GM21825 (cell line): ENCODE measurements around the gene PRKD3.

Experiments used
- ATAC-seq: cut with Tn5 transposase; IDR thresholded peaks from one replicate; pipeline ENCODE4 v1.9.1; 2021; ENCODE audit warnings: mild to moderate bottlenecking, moderate library complexity; ENCODE audit not compliant: unreplicated experiment

PRKD3 gene

DNA sequence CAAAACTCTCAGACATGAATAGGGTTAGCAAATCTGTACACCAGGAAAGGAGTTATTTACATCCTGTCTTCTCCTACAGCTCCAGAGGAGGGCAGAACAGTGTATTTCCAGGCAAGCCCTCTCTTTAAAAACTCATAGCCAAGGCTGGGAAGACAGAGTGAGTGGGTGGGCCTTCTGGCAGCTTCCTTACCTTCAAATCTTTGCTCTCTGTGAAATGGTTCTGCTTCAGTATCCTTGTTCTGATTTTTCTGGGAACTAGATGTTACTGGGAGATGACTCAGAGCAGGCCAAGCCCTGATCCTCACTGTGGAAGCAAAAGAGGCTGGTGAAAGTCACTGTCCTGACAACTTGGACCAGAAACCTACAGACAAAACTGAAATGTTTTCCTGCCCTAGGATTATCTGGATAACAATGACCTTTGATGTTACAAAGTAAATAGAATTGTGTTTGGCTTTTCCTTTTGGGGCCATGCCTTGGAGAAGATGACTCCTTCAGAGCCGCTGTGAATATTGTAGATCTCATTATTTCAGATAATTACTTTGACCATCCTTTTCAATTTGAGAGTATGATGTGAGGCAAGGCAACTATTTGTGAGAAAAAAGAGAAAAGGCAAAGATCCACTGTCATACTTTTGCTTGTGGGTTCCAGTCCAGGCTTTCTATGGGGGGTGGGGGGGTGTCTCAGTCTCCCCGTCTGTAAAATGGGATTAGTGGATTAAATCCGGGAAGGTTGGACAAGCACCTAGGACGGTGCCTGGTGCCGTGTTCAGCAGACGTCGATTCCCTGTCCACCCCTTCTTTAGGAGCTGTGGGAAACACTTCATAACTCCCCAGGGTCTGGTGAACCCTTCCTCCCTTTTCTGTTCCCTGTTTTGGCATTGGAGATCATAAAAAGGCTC lies 19.2 kb upstream of the PRKD3 start:
- no peak for ATAC-seq

DNA sequence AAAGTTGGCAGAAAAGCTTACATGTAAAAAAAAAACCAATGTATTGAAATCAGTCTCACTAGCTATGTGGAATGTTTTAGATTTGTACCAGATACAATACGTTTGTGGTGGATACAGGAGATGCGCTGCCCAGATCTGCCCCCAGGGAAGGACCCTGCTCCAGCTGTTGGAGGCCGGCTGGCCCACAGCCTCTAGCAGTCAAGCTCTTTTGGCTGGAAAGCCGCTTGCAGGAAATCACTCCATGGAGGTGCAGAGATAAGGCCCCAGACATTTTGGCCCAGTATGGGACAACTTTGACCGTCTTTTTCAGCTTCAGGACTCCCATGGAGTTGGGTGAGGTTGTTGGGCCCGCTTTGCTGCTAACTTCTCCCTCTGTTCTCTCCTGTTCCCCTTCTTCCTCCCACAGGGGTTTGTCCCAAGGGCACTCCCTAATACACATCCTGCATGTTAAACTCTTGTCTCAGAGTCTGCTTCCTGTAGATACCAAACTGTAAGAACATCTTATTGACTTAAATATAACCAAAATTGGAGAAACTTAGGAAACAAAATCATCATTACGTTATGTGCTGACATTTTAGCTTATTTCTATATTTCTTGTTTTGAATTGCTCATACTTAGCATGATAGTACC lies 18.1 kb upstream of the PRKD3 start:
- no peak for ATAC-seq

DNA sequence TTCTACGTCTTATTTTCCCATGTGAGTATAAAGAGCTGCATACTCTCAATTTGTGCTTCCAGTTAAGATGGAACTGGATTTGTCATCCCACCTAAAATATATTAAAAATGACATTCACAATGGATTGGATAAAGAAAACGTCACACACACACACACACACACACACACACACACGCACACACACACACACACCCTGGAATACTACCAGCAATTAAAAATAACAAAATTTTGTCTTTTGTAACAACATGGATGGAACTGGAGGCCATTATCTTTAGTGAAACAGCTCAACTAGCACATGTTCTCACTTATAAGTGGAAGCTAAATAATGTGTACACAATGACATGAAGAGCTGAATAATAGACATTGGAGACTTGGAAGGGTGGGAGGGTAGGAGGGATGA lies 16.0 kb upstream of the PRKD3 start:
- ATAC-seq = no peak

DNA sequence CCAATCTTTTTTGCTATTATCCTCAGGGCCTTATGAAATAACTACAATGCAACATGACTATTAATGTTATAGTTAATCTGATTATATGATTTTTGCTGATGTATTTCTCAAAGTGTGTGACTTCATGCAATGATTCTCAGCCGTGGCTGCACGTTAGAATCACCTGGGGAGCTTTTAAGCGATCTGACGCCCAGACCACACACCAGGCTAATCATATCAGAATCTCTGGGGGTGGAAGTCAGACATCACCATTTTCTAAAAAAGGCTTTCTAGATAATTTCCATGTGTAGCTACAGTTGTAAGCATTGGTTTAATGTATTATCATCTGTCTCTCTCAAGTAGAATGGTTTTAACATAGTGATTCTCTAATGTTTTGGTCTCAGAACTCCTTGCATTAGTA lies 14.3 kb upstream of the PRKD3 start:
- ATAC-seq = no peak

DNA sequence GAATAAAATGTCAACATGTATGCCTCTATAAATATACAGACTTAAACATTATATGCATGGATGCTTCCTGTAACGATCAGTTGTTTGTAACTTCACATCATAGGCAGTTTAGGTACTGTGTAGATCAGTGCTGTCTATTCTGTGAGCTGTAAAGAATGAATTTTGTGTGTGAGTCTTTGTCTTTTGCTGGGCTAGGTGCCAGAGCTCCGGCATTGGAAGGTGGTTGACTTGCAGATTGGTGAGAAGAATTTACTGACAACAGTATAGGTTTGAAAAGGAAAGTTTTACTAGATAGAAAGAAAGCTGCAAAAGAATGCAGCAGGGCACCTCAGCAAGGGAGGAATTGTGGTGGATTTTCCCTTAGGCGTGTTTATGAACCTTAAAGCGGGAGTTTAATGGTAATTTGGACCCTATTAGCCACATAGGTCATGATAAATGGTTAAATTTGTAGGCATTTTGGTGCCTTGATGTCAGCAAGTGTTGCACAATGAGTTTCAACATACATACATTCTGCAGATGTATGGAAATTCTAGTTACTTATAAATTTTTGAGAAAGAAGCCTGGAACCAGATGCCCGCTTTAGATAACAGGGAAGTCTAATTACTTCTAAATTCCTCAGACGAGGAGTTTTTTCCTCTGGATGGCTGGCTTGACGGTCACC lies 13.1 kb upstream of the PRKD3 start:
- no peak for ATAC-seq

DNA sequence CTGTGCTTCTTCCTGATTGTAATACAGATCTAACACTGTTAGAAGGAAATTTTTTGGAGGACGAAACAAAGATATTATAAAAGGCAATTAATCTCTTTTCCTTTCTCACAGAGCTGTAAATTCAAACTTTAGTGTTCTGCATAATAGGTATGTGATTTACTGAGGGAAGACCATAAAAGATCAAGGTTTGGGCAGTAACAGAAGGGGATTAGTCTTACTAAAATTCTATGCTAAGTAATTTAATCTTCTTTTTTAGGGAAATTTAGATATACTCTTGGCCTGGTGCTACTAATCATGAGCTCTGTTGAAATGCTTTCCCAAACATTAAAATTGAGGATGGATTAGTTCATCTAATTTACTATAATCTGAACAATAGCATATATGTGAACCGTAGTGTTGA lies 11.0 kb upstream of the PRKD3 start:
- ATAC-seq = no peak

DNA sequence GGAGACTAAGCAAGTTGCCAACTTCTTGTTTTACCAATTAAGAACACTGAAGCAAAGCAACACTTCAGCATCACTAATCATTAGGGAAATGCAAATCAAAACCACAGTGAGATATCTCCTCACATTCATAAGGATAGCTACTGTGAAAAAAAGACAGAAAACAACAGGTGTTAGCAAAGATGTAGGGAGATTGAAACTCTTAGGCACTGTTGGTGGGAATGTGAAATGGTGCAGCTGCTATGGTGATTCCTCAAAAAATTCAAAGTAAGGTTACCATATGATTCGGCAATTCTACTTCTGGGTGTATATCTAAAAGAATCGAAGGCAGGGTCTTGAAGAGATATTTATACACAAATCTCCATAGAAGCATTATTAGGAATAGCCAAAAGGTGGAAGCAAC lies 8.6 kb upstream of the PRKD3 start:
- ATAC-seq = no peak

DNA sequence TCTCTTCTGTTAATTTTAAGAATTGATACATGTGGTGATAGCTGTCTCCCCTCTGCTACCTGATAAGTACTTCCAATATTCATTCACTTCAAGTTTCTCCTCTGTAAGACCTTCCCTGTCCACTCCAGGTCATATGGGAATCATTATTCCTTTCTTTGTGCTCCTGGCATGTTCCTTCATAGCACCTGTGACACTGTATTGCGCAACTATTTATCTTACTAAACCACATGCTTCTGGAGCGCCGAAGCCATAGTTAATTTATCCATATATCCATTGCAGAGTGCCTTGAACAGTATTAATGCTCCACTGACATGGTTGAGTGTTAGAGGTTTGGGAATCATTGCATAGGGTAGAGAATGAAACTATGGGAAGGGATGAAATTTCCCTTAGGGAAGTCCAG lies 7.9 kb upstream of the PRKD3 start:
- no peak for ATAC-seq

DNA sequence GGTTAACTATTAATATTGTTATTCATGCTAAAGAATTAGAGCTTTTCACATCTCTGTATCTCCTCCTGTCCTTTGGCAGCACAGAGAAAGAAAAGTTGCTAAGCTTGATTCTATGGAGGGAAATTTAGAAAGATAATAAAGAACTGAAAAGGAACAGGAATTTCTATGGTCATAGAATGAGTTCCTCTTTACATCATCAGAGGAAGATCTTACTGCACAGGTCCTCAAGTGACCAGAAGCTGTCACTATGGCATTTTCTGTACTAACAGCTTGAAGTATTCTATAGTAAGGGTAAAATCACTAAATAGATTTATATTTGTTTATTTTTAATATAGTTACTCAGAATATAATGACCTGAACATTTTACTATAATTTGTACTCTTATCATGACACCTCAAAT lies 6.0 kb upstream of the PRKD3 start:
- ATAC-seq = no peak

DNA sequence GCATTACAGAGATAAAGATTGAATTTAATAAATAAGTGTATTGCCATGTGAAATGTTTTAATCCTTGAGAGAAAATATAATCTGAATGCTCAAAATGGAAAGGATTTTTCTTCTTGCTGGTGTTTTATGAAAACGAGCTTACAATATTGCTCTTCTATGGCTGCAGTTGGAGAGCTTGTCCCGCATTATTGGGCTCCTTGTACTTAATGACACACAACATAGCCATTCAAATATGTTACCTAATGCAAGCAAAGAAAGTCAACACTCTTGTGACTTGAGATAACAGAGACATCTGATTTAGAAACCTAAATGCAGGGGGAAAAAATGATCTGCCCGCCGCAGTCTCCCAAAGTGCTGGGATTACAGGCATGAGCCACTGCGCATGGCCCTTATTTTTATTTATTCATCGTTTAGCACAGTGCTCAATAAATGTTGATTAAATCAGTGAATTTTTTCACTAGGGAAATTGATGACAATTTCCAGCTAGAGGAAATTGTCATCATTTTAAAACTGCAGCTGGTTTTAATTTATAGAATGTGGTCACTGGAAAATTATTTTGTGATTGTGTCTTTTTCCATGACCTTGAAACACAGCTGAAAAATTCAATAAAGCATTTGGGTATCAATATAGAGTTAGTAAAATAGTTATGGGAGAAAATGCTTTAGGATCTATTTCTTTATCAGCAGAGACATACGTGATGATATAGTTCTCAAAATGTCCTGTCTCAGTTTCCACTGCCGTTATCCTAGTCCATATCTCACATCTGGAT lies 2.4 kb upstream of the PRKD3 start:
- ATAC-seq = no peak

DNA sequence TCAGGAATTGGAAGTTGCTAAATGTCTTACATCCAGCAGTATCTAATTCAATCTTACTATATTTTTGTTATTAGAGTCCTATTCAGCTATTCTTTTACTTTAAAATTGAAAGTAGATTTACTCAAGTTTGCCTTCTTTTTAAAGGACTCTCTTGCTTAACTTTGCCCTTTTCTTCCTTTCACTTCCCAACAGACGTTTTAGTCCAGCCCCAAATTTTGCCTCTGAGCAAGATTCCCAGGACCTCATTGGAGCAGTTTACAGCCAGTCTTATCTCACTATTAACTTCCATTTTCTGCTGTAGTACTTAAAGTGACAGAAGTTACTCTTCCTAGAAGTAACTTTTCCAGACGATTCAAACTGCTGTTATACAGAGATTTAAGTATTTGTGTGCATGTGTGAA lies 1.7 kb upstream of the PRKD3 start:
- no peak for ATAC-seq

DNA sequence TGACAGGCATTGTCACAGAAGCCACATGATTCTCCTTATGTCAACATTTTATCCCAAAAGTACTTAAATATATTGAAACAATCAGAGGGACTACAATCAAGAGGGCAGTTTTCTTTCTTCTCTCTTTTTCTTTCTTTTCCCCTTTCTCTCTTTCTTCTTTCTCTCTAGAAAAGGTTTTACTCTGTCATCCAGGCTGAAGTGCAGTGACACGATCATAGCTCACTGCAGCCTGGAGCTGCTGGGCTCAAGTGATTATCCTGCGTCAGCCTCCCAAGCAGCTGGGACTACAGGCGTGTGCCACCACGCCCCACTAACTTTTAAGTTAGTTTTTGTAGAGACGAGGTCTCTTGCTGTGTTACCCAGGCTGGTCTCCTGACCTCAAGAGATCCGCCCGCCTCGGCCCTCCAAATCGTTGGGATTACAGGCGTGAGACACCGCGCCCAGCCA lies 1.0 kb upstream of the PRKD3 start:
- no peak for ATAC-seq

DNA sequence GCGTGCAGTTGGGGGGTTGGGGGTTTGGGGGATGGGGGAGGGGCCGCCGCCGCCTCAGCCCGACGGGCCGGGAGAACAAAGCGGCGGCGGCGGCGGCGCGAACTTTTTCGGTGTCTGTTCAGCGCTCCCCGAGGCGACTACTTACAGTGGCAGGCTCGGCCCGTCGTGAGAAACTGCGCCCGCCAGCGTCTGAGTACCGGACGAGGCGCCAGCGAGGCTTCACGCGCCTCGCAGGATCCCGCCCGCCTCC lies 172 bp downstream of the PRKD3 start:
- ATAC-seq = peak; percentile 62

DNA sequence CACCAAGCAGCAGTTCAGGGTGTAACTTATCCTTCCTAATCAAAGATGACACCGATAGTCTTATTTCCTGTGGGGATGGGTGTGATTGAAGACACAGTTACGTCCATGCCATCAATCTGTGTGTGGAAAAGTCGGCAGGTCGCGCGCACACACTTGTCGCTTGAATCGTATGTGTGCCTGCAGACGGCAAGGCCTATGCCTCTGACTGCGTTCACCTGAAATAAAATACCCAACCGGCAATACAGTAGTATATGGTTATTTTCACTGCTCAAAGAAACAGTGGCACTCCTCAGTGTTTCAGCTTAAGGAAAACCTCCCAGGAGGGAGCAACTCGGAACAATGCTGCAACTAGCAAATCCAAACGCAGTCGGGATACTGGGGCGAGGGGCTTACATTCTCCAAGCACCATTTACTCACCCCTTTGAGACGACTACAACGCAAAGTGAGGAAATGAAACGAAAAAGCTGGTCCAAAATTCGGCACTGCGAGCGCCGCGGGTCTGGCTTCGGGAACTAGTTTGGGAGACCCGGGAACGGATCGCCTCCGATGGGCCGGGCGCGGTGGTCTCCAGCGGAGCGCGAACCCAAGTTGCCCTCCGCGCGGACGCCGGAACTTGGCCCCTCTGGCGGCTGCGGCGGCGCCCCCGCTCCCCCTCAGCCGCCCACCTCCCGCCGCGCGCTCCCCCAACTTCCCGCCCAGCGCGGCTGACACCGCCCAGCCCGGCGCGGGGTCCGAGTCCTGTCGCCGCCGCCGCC lies 675 bp downstream of the PRKD3 start:
- peak; percentile 18 for ATAC-seq

DNA sequence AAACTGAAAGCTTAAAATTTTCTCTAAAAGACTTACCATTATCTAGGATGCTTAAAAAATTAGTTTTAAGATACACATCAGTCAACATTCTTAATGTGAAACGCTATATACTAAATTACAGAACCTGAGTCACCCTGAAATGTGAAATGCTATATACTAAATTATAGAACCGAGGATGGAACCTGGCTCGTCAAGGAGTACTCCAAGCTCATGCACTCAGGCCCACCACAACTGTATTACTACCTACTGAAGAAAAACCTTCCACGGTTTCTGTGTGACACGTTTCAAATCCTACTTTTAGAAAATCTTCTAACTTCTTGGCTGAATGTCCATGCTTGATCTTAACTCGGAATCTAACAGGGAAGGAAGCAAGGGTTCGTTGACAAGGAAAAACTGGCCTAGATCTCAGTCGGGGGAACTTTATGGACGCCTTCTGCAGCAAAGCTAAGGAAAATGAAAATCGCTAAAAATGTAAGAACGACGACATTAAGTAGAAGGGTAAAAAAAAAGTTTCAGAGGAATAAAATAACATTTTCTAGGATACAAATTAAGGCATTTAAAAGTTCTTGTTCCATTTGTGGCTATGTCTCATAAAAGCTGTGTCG lies 1.4 kb downstream of the PRKD3 start:
- ATAC-seq = no peak

DNA sequence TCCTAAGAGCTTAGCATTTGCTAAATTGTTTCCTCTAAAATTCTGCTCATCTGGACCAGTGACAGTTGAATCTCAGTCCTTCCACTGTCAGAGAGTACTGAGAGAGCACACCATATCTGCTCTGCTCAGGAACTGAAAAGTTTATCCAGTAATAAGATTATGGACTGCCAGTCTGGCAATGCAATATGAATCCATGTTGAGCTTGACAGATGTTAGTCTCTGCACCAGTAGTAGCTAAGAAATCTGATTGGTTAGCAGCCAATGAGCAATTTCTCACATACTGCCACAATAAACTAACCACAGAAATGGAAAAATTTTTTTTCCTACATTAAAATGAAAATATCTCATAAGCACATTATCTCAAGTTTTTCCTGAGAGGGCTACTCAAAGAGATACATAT lies 2.3 kb downstream of the PRKD3 start:
- ATAC-seq = no peak

DNA sequence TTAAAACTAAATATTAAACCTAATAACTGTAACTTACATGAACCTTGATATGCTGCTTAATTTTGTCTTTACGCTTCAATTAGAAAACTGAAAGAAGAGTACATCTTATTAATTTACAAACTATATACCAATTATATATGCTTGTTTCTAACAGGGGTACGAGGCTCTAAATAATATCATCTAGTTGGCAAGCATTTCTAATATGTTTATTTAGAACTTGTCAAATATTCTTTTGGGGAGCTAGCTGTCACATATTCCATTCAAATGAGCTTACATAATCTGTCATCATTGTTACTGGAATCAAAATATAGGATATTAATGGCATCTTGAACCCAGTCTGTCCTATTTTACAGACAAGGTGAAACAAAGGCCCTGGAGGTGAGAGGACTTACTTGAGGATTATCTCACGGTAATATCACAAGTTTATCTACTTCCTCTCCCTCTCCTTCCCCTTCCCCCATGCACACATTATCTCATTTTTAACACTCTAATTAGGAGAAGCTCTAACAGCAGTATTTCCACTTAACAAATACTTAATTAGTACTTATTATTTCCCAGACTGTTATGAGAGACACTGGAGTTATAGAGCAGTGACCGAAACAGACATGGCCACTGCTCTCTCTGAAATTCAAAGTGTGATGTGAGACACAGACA lies 3.5 kb downstream of the PRKD3 start:
- ATAC-seq = no peak

DNA sequence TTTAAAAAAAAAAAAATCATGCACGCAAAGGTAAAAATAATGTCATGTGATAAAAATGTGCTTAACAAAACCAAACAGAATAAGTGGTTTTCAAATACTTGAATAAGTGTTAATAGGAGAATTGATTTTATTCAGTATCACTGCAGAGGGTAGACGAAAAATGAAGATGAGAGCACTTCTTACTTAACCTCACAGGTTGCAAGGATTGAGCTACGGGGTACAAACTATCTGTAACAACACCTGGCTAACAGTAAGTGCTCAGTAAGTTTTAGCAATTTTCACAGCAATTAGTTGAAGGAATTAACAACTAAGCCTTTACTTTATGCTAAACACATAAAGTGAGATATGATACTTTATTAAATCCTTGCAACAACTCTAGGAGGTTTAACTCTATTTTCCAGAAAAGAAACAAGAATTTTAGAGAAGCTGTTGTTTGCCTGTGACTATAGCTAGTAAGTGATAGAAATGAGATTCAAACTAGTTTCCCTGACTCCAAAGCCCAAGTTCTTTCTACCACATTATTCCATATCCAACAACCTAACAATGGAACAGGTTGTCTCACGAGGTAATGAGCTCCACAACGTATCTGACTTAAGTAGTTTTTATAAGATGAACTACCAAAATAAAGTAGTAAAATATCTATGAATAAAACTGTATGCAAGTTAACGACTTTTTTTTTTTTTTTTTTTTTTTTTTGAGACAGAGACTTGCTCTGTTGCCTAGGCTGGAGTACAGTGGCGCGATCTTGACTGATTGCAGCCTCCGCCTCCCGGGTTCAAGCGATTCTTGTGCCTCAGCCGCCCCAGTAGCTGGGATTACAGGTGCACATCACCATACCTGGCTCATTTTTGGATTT lies 4.7 kb downstream of the PRKD3 start:
- ATAC-seq = no peak

DNA sequence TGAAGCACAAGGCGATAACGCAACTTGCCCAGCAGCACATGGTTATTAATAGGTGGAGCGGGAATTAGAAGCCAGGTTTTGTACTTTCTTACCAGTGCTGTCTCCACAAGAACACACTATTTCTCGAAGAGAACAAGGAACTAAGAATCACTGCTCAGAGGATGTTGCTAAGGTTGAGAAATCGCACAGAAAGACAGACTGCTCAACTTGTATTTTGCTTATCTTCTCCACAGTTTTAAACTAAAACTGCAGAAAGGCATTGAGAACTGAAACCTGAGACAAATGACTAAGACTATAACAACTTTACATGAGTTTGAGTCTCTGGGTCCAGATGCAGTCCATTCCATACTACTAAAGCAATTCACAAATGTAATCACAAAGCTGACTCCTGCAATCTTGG lies 6.2 kb downstream of the PRKD3 start:
- peak; percentile 67 for ATAC-seq
